Panc1 (cell line): ENCODE data around the gene CYTH4. TPM values are rescaled to one million over a fixed set of nuclear protein-coding genes. Genes with fewer than 3 reads are reported as not detected.

Source experiments
- ATAC-seq: fragments of 200-7000 bp; cut with Tn5 transposase; 2 replicates; pipeline ENCODE4 v1.9.1; 2020; ENCODE audit warnings: mild to moderate bottlenecking, moderate library complexity
- BruUV-seq: library from RNA; stranded (reverse); fragments of 400-500 nt; replicated peaks from 2 replicates; lab custom pipeline; 2021; lab: Mats Ljungman, UMichigan
- CTCF ChIA-PET: fragments of 300-600 bp; sonication (Branson Sonifier 250); formaldehyde crosslinking; loops from one replicate; lab custom pipeline; 2022; ENCODE audit warnings: antibody characterized with exemption; lab: Charles Lee
- POLR2A ChIA-PET: fragments of 300-600 bp; sonication (Branson Sonifier 250); formaldehyde crosslinking; loops from one replicate; lab custom pipeline; 2022; ENCODE audit warnings: antibody characterized with exemption; lab: Charles Lee
- DNase-seq: peaks from one replicate; pipeline ENCODE4 v3.0.0-alpha.2; 2010; ENCODE audit warnings: low read depth, low spot score
- H3K27ac ChIP-seq: 2 replicates; pipeline ENCODE4 v1.5.1; 2011; ENCODE audit warnings: mild to moderate bottlenecking, low read length, inconsistent platforms
- H3K27me3 ChIP-seq: fragments of 200-500 bp; sonication (Bioruptor generic); 2 replicates; pipeline ENCODE4 v1.6.0; 2014; ENCODE audit warnings: low read length, inconsistent platforms; ENCODE audit not compliant: control insufficient read depth, insufficient read depth
- H3K36me3 ChIP-seq: fragments of 200-500 bp; sonication (Bioruptor generic); 2 replicates; pipeline ENCODE4 v1.5.1; 2014; ENCODE audit warnings: inconsistent platforms, mild to moderate bottlenecking, low read length, moderate library complexity; ENCODE audit not compliant: control insufficient read depth, insufficient read depth
- H3K4me1 ChIP-seq: 2 replicates; pipeline ENCODE4 v1.5.1; 2011; ENCODE audit warnings: inconsistent platforms, mild to moderate bottlenecking, low read length, moderate library complexity; ENCODE audit not compliant: control insufficient read depth, insufficient read depth
- H3K4me3 ChIP-seq, 2 experiments: 2 replicates each; pipeline ENCODE4 v1.5.1; 2011 to 2012; ENCODE audit warnings: low read depth in 2 of 2, low read length in 2 of 2, mild to moderate bottlenecking in 2 of 2, inconsistent platforms in 1 of 2, moderate library complexity in 1 of 2
- H3K9me3 ChIP-seq: fragments of 200-500 bp; sonication (Bioruptor generic); 2 replicates; pipeline ENCODE4 v1.5.1; 2014; ENCODE audit warnings: low read depth, mild to moderate bottlenecking, inconsistent platforms, low read length, moderate library complexity; ENCODE audit not compliant: control insufficient read depth, insufficient read depth
- POLR2AphosphoS5 ChIP-seq: IDR thresholded peaks from 2 replicates; pipeline ENCODE4 v1.6.1; 2012; ENCODE audit warnings: mild to moderate bottlenecking, low read depth, low read length, moderate library complexity
- SIN3A ChIP-seq: IDR thresholded peaks from 2 replicates; pipeline ENCODE4 v1.6.1; 2012; ENCODE audit warnings: low read depth, mild to moderate bottlenecking, low read length, moderate library complexity, borderline replicate concordance; ENCODE audit not compliant: insufficient read depth
- TCF7L2 ChIP-seq: IDR thresholded peaks from 2 replicates; pipeline ENCODE4 v1.6.1; 2011; ENCODE audit warnings: mild to moderate bottlenecking, low read depth, low read length, inconsistent platforms
- in situ Hi-C: cut with HindIII; loops from 2 replicates; pipeline ENCODE4 v1.10.0; 2016; ENCODE audit warnings: low sequenced_read_pairs, low pct_unique_long_range_greater_than_20kb
- intact Hi-C: fragments of 100-400 bp; cut with micrococcal nuclease; formaldehyde crosslinking; loops from one replicate; pipeline ENCODE4 v1.10.0; 2022; ENCODE audit not compliant: unreplicated experiment
- total RNA-seq: library from RNA; stranded (reverse); gene quantifications from one replicate; pipeline ENCODE4 v1.2.1, GENCODE V29; 2021; ENCODE audit not compliant: unreplicated experiment
- TF ChIP-seq, protein P1 (sequence below), 2 experiments: IDR thresholded peaks; 2 replicates each; pipeline ENCODE4 v1.6.1; 2011 to 2012; ENCODE audit warnings: low read depth in 2 of 2, control low read depth in 1 of 2, low read length in 1 of 2, mild to moderate bottlenecking in 1 of 2, moderate library complexity in 1 of 2; ENCODE audit not compliant: insufficient read depth in 1 of 2
- TF ChIP-seq, protein P2 (sequence below): fragments of 450-650 bp; IDR thresholded peaks from 2 replicates; pipeline ENCODE4 v1.5.1; 2017; ENCODE audit warnings: mild to moderate bottlenecking

Gene CYTH4
- total RNA-seq, 1 experiment from 2014 or later: 1.3 TPM

- Histone ChIP-seq H3K27me3 (no peaks in the 10 kb centered on the region), H3K4me3 (no peak overlapping the region), H3K4me1 (no peaks in the 10 kb centered on the region), H3K36me3 (no peaks in the 10 kb centered on the region), H3K27ac (no peak overlapping the region), H3K9me3 (no peaks in the 10 kb centered on the region)
- POLR2A ChIA-PET: no interaction called here
- DNase-seq (no peak), ATAC-seq (no peak)
- TF ChIP-seq, protein P1, sequence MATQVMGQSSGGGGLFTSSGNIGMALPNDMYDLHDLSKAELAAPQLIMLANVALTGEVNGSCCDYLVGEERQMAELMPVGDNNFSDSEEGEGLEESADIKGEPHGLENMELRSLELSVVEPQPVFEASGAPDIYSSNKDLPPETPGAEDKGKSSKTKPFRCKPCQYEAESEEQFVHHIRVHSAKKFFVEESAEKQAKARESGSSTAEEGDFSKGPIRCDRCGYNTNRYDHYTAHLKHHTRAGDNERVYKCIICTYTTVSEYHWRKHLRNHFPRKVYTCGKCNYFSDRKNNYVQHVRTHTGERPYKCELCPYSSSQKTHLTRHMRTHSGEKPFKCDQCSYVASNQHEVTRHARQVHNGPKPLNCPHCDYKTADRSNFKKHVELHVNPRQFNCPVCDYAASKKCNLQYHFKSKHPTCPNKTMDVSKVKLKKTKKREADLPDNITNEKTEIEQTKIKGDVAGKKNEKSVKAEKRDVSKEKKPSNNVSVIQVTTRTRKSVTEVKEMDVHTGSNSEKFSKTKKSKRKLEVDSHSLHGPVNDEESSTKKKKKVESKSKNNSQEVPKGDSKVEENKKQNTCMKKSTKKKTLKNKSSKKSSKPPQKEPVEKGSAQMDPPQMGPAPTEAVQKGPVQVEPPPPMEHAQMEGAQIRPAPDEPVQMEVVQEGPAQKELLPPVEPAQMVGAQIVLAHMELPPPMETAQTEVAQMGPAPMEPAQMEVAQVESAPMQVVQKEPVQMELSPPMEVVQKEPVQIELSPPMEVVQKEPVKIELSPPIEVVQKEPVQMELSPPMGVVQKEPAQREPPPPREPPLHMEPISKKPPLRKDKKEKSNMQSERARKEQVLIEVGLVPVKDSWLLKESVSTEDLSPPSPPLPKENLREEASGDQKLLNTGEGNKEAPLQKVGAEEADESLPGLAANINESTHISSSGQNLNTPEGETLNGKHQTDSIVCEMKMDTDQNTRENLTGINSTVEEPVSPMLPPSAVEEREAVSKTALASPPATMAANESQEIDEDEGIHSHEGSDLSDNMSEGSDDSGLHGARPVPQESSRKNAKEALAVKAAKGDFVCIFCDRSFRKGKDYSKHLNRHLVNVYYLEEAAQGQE (IDR thresholded peaks at IDR 0.05; ENCODE audit: insufficient read depth in 1 of 2, low read depth in 2 of 2, low read length in 1 of 2): no peak
- TF ChIP-seq SIN3A: no peak
- TF ChIP-seq TCF7L2: no peak
- TF ChIP-seq, protein P2, sequence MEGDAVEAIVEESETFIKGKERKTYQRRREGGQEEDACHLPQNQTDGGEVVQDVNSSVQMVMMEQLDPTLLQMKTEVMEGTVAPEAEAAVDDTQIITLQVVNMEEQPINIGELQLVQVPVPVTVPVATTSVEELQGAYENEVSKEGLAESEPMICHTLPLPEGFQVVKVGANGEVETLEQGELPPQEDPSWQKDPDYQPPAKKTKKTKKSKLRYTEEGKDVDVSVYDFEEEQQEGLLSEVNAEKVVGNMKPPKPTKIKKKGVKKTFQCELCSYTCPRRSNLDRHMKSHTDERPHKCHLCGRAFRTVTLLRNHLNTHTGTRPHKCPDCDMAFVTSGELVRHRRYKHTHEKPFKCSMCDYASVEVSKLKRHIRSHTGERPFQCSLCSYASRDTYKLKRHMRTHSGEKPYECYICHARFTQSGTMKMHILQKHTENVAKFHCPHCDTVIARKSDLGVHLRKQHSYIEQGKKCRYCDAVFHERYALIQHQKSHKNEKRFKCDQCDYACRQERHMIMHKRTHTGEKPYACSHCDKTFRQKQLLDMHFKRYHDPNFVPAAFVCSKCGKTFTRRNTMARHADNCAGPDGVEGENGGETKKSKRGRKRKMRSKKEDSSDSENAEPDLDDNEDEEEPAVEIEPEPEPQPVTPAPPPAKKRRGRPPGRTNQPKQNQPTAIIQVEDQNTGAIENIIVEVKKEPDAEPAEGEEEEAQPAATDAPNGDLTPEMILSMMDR: no peak
- TF ChIP-seq POLR2AphosphoS5: no peak
- CTCF ChIA-PET: no interaction called here
- in situ Hi-C loops (no loop called here), intact Hi-C loops (no loop called here)
- no TSS peak for BruUV-seq
Measured at GRCh38 chr22:37354670-37355069, 72.4 kb downstream of the CYTH4 start.

DNA sequence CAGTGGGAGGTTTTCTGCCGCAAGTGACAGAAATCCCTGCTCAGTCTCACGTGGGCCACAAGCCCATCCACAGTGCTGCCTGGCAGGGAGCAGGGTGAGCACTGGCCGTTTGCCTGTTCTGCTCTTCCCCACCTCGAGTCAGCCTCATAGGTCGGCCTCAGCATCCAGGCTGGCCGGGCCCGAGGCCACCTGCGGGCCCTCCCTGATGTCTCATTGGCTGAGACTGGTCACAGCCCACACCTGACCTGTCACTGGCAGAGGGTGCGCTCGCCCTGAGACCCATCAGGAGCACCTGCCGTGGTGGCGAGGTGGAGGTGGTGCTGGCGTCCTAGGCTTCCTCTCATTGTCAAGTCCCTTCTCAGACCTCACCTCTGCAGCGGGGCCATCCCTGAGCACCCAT lies 72.9 kb downstream of the CYTH4 start:
- intact Hi-C loops (no loop called here), in situ Hi-C loops (no loop called here)
- H3K27me3 ChIP-seq: no peaks in the 10 kb centered on the region
- H3K36me3 ChIP-seq: no peaks in the 10 kb centered on the region
- H3K27ac ChIP-seq: no peak overlapping the region
- TF ChIP-seq SIN3A (no peak), TCF7L2 (no peak), POLR2AphosphoS5 (no peak)
- TF ChIP-seq, protein P1 (IDR thresholded peaks at IDR 0.05; ENCODE audit: insufficient read depth in 1 of 2, low read depth in 2 of 2, low read length in 1 of 2): no peak
- TF ChIP-seq, protein P2: no peak
- H3K9me3 ChIP-seq: no peaks in the 10 kb centered on the region
- no TSS peak for BruUV-seq
- DNase-seq: no peak
- ChIA-PET CTCF (no interaction called here), POLR2A (no interaction called here)
- ATAC-seq: no peak
- H3K4me1 ChIP-seq: no peaks in the 10 kb centered on the region
- H3K4me3 ChIP-seq: no peak overlapping the region
